Activated CD4-positive, alpha-beta T cell treated with anti-CD3 and anti-CD28 coated beads for 36 hours (primary cell): ENCODE data around the gene PCNT. TPM values are rescaled to one million over a fixed set of nuclear protein-coding genes. Genes with fewer than 3 reads are reported as not detected.

Experiments used
- ATAC-seq: fragments of 200-7000 bp; cut with Tn5 transposase; one replicate; pipeline ENCODE4 v1.10.0; 2021; ENCODE audit warnings: mild to moderate bottlenecking, moderate library complexity
- CTCF ChIA-PET: fragments of 350-600 bp; sonication (Branson Sonifier 250); formaldehyde crosslinking; loops from one replicate; lab custom pipeline; 2021; ENCODE audit warnings: antibody characterized with exemption; lab: Charles Lee
- POLR2A ChIA-PET: fragments of 350-600 bp; sonication (Branson Sonifier 250); formaldehyde crosslinking; loops from one replicate; lab custom pipeline; 2021; ENCODE audit warnings: antibody characterized with exemption, inconsistent platforms; lab: Charles Lee
- DNase-seq: peaks from one replicate; pipeline ENCODE4 v3.0.0-alpha.2; 2020
- H3K27ac Mint-ChIP-seq: one replicate; pipeline ENCODE4 v1.8.0; 2021; ENCODE audit warnings: mixed read lengths
- H3K27me3 Mint-ChIP-seq: one replicate; pipeline ENCODE4 v1.8.0; 2021; ENCODE audit warnings: mixed read lengths
- H3K36me3 Mint-ChIP-seq: one replicate; pipeline ENCODE4 v1.8.0; 2021; ENCODE audit warnings: low read depth, mixed read lengths
- H3K4me1 Mint-ChIP-seq: one replicate; pipeline ENCODE4 v1.8.0; 2021; ENCODE audit warnings: mixed read lengths
- H3K4me3 Mint-ChIP-seq: one replicate; pipeline ENCODE4 v1.8.0; 2021; ENCODE audit warnings: mild to moderate bottlenecking, moderate library complexity, mixed read lengths
- H3K9me3 Mint-ChIP-seq: one replicate; pipeline ENCODE4 v1.8.0; 2021; ENCODE audit warnings: low read depth, mixed read lengths
- intact Hi-C, 2 experiments: fragments of 100-400 bp; cut with DNase I in 1 of 2; cut with micrococcal nuclease in 1 of 2; formaldehyde crosslinking; loops; one replicate each; pipeline versions ENCODE4 v1.14.2 to v1.15.1; 2022 to 2024; cut with DNase I, micrococcal nuclease
- total RNA-seq, 2 experiments: library from RNA; stranded (reverse); gene quantifications; one replicate each; pipeline ENCODE4 v1.2.3, GENCODE V29; 2021

PCNT gene
- total RNA-seq, 2 experiments from 2014 or later, result 46.5 to 47.7 TPM

DNA sequence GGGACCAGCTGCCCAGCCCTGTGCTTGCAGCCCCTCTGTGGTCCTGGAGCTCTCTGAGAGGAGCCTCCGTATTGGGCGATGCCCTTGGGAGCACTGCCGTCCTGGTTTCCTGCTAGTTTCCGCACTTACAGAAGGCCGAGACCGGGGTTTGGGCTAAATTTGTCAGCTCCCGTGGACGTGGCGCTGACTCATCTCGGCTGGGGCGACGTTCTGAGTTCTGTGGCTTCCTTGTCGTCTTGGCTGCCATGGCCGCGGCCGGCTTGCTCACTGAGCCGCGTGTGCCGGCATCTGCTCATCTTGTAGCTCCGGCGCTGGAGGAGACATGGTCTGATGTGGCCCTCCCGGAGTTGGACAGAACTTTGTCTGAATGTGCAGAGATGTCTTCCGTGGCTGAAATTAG lies 64.9 kb downstream of the PCNT start:
- Mint-ChIP-seq H3K27ac (no peak overlapping the region), H3K4me3 (no peak overlapping the region), H3K4me1 (no peaks in the 10 kb centered on the region), H3K9me3 (peaks cover 5% of the 10 kb centered on the region), H3K27me3 (no peaks in the 10 kb centered on the region), H3K36me3 (peaks cover 35% of the 10 kb centered on the region)
- ATAC-seq (no peak), DNase-seq (no peak)
- ChIA-PET CTCF (no interaction called here), POLR2A (no interaction called here)
- intact Hi-C loops, result no loop called here

DNA sequence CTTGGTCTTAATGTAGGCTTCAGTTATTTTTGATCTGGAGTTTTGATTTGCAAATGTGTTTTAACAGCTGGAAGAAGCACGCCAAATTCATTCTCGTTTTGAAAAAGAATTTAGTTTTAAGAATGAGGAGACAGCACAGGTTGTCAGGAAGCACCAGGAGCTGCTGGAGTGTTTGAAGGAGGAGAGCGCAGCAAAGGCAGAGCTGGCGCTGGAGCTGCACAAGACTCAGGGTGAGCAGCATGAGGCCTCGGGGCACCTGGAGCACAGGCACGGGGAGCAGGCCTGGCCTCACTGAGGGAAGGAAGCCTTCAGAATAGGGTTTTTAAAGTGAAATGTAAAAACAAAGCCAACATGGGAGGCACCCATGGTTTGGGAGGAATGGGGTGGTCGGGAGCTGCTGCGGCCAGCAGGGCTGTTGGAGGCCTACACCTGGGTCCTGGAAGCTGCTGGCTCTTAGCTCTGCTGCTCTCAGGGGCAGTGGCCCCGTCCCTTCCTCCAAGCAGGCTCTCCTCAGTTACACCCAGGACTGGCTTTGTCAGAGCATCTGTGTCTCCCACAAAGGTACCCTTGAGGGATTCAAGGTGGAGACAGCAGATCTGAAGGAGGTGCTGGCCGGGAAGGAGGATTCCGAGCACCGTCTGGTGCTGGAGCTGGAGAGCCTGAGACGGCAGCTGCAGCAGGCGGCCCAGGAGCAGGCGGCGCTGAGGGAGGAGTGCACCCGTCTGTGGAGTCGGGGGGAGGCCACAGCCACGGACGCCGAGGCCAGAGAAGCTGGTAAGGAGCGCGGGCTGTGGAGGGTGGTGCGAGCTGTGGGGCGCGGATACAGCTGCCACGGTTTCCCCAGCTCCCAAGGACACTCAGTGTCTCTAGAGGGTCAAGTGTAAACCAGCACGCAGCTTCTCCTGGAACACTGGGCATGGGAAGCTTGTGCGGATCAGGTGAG lies 66.9 kb downstream of the PCNT start:
- ATAC-seq, result no peak
- DNase-seq, result no peak
- POLR2A ChIA-PET, result no interaction called here
- CTCF ChIA-PET, result interaction anchor here (0.6 to 1.2 kb wide), 4 partner anchors 10 to 149 kb away, joined by 3 read pairs; no protein-coding TSS in a partner anchor
- Mint-ChIP-seq H3K4me3 (no peak overlapping the region), H3K27me3 (no peaks in the 10 kb centered on the region), H3K27ac (no peak overlapping the region), H3K4me1 (no peaks in the 10 kb centered on the region), H3K36me3 (peaks cover 21% of the 10 kb centered on the region), H3K9me3 (no peaks in the 10 kb centered on the region)
- intact Hi-C loops, result no loop called here

DNA sequence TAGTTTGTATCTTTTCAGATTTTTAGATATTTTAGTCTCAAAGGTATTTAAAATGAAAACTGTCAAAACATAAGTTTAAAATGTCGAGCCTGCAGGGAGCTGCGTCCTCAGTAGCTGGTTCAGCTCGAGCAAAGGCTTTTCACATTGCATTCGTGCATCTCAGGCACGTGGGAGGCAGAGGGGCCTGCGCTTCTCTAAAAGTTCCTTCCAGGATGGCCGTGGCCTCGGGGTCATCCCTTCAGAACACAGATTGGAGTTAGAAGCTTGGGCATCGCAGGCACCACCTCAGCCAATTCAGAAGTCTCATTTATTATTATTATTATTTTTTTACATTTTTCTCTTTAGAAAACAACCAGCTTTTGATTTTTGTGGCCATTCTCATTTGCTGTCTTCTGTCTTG lies 67.8 kb downstream of the PCNT start:
- ChIA-PET POLR2A (interaction anchor here (0.7 kb wide), 1 partner anchor 9 kb away, joined by 7 read pairs; no protein-coding TSS in a partner anchor), CTCF (interaction anchor here (1.2 kb wide), 1 partner anchor 20 kb away, joined by 3 read pairs; no protein-coding TSS in a partner anchor)
- ATAC-seq (no peak), DNase-seq (no peak)
- Mint-ChIP-seq H3K4me1 (no peaks in the 10 kb centered on the region), H3K4me3 (no peak overlapping the region), H3K27ac (no peak overlapping the region), H3K27me3 (no peaks in the 10 kb centered on the region), H3K36me3 (peaks cover 16% of the 10 kb centered on the region), H3K9me3 (no peaks in the 10 kb centered on the region)
- intact Hi-C loops, result no loop called here

DNA sequence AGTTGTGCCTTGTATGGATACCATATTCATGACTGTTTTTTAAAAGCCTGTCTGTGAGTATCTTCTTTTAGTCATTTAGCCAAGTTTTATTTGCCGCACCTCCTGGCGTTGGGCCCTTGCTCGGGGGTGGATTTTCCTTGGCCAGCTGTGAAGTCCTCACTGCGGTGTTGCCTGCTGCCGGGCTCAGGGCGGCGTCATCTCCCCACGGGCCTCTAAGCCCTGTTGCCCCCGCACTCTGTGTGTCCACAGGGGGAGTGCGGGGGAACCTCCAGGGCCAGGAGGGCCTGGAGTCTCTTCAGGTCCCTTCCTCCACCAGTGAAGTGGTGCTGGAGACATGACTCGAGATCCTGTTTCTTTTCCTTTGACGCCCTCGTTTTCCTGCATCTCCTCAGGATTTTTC lies 69.0 kb downstream of the PCNT start:
- no peak overlapping the region for H3K4me3 Mint-ChIP-seq
- CTCF ChIA-PET, result interaction anchor here (0.6 kb wide), 1 partner anchor 317 kb away, joined by 3 read pairs; no protein-coding TSS in a partner anchor
- ATAC-seq (no peak), DNase-seq (no peak)
- no peaks in the 10 kb centered on the region for H3K9me3 Mint-ChIP-seq
- intact Hi-C loops, result no loop called here
- H3K36me3 Mint-ChIP-seq, result peaks cover 22% of the 10 kb centered on the region
- H3K27me3 Mint-ChIP-seq, result no peaks in the 10 kb centered on the region
- POLR2A ChIA-PET, result no interaction called here
- no peaks in the 10 kb centered on the region for H3K4me1 Mint-ChIP-seq
- H3K27ac Mint-ChIP-seq, result no peak overlapping the region

DNA sequence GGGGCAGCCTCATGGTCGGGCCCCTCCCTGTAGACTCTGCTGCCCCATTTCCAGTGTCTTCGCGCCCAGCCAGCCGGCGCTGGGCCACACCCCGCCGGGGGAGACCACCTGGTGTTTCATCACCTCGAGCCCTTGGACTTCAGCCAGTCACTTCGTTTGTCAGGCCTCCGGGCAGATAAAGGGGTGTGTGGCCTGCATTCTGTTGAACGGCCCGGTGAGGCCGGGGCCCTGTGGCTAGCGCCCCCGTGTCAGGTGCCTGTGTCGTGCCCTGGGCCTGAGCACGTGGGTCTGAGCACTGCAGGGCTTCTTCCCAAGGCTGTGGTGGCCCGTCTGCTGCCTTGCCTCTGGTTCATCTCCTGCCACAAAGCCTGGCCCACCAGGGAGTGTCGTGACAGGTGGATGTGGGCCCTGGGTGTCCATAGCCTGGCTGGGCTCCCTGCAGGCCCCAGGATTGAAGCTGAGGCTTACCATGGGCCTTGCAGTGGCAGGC lies 69.5 kb downstream of the PCNT start:
- Mint-ChIP-seq H3K9me3 (no peaks in the 10 kb centered on the region), H3K27ac (no peak overlapping the region), H3K4me1 (no peaks in the 10 kb centered on the region), H3K27me3 (no peaks in the 10 kb centered on the region), H3K4me3 (no peak overlapping the region), H3K36me3 (peaks cover 28% of the 10 kb centered on the region)
- POLR2A ChIA-PET, result no interaction called here
- CTCF ChIA-PET, result no interaction called here
- ATAC-seq (no peak), DNase-seq (no peak)
- intact Hi-C loops, result no loop called here

DNA sequence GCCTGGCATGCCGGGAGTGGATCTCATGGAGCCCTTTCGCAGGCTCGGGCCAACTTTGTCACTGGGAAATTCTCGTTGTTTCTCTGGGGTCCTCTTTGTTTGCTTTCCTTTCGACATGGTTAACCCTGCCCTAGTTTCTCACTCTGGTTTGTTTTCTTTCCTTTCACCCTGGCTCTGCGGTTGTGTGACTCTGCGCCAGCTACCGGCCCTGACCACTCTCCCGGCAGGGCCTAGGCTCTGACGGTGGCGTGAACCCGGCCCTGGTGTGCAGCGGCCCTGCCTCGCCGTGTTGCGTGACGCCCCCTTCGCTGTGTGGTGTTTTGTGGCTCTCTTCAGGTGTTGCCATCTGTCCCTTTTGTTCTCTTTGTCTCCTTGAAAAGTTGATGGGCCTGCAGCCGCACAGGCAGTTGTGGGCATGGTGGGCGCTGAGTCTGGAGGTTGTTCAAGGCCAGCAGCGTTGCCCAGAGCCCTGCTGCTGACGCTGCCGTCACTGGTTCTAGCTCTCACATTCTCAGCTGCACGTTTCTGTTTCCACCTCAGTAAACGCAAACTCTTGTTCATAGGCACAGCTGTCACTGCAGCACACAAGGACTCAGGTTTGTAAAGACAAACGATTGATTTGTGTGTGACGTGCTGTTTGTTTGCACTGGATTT lies 70.1 kb downstream of the PCNT start:
- POLR2A ChIA-PET, result no interaction called here
- Mint-ChIP-seq H3K9me3 (no peaks in the 10 kb centered on the region), H3K27ac (no peak overlapping the region), H3K4me3 (no peak overlapping the region), H3K4me1 (no peaks in the 10 kb centered on the region), H3K36me3 (peaks cover 27% of the 10 kb centered on the region), H3K27me3 (no peaks in the 10 kb centered on the region)
- ATAC-seq (no peak), DNase-seq (no peak)
- CTCF ChIA-PET, result no interaction called here
- intact Hi-C loops, result no loop called here

DNA sequence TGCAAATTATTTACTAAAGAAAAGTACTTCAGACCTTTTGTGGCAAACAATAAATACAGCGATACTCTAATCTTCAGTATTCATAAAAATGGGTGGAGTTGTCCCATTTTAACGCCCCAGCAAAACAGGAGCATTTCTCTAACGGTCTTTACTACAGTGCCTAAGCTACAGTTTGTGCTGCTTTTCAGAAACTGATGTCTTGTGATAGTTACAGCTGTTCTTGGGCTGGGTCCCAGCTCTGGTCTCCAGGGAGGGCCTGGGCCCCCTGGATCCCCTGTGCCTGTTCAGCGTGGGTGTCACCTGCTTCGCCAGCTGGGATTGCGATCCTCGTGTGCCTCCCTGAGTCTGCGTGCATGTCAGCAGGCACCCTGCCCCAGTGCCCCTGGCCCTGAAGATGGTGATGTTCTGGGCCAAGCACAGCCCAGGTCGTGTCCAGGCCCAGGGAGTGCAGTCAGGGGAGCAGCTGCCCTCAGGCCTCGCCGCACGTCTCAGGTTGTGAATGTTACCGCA lies 70.7 kb downstream of the PCNT start:
- Mint-ChIP-seq H3K4me1 (no peaks in the 10 kb centered on the region), H3K4me3 (no peak overlapping the region), H3K27ac (no peak overlapping the region), H3K27me3 (no peaks in the 10 kb centered on the region), H3K9me3 (no peaks in the 10 kb centered on the region), H3K36me3 (peaks cover 26% of the 10 kb centered on the region)
- no peak for ATAC-seq
- DNase-seq, result no peak
- POLR2A ChIA-PET, result no interaction called here
- intact Hi-C loops, result no loop called here
- CTCF ChIA-PET, result no interaction called here

DNA sequence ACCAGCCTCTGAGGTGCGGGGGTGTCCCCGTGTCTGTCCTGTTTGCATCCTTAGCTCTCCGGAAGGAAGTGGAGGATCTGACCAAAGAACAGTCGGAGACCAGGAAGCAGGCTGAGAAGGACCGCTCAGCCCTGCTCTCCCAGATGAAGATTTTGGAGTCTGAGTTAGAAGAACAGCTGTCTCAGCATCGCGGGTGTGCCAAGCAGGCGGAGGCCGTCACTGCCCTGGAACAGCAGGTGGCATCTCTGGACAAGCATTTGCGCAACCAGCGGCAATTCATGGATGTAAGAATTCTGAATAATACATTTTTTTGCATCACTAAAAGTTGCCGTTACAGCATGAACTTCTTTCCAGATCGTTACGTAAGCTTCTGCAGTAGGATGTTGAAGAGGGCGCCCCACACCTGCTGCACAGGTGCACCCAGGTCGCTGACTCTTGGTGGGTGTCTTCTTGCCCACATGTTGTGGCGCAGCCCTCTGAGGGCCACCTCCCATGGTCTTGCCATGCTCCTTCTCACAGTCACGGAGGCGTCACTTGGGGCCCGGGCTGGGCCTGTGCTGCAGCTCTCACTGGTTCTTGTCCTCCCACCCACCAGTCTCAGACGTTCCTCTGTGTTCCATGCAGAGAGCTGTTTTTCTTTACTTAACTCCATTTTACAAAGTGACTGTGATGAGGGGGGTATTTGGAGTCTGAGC lies 73.4 kb downstream of the PCNT start:
- intact Hi-C loops, result no loop called here

DNA sequence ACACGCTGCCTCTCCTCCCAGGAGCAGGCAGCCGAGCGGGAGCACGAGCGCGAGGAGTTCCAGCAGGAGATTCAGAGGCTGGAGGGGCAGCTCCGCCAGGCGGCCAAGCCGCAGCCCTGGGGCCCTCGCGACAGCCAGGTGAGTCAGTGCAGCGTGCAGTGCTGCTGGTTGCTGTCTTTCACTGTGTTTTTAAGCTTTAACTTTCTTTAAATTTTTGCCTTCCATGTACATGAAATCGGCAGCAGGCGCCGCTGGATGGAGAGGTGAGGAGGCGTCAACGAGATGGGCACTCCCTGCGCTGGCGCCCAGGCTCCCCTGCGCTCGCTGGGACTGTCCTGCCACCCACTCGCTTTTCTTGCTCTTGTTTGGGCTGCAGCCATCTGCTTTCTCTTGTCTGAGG lies 74.0 kb downstream of the PCNT start:
- no peaks in the 10 kb centered on the region for H3K9me3 Mint-ChIP-seq
- CTCF ChIA-PET, result interaction anchor here (0.5 kb wide), 1 partner anchor 21 kb away, joined by 3 read pairs; no protein-coding TSS in a partner anchor
- no peak for ATAC-seq
- POLR2A ChIA-PET, result no interaction called here
- no peak for DNase-seq
- H3K4me3 Mint-ChIP-seq, result no peak overlapping the region
- intact Hi-C loops, result no loop called here
- H3K27me3 Mint-ChIP-seq, result no peaks in the 10 kb centered on the region
- peaks cover 31% of the 10 kb centered on the region for H3K36me3 Mint-ChIP-seq
- no peaks in the 10 kb centered on the region for H3K4me1 Mint-ChIP-seq
- no peak overlapping the region for H3K27ac Mint-ChIP-seq

More for the DNA sequence above, 73.4 kb downstream of the PCNT start:
- ChIA-PET CTCF (no interaction called here), POLR2A (no interaction called here)
- Mint-ChIP-seq H3K4me3 (no peak overlapping the region), H3K4me1 (no peaks in the 10 kb centered on the region), H3K9me3 (no peaks in the 10 kb centered on the region), H3K36me3 (peaks cover 30% of the 10 kb centered on the region), H3K27me3 (no peaks in the 10 kb centered on the region), H3K27ac (no peak overlapping the region)
- ATAC-seq (no peak), DNase-seq (no peak)

DNA sequence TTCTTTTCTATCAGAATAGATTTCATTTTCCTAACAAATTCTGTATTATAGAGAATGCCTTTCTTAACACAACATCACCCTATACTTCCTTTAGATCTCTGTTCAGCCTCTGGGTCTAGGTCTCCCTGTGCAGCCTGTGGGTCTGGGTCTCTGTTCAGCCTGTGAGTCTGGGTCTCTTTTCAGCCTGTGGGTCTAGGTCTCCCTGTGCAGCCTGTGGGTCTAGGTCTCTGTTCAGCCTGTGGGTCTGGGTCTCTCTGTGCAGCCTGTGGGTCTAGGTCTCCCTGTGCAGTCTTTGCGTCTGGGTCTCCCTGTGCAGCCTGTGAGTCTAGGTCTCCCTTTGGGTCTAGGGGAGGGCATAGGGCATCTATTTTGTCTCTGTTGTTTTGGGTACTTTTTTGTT lies 75.2 kb downstream of the PCNT start:
- no peaks in the 10 kb centered on the region for H3K4me1 Mint-ChIP-seq
- no peak for DNase-seq
- ChIA-PET CTCF (interaction anchor here (0.7 kb wide), 1 partner anchor 76 kb away, joined by 7 read pairs; no protein-coding TSS in a partner anchor), POLR2A (no interaction called here)
- H3K27ac Mint-ChIP-seq, result no peak overlapping the region
- ATAC-seq, result no peak
- H3K4me3 Mint-ChIP-seq, result no peak overlapping the region
- H3K27me3 Mint-ChIP-seq, result no peaks in the 10 kb centered on the region
- no peaks in the 10 kb centered on the region for H3K9me3 Mint-ChIP-seq
- H3K36me3 Mint-ChIP-seq, result peaks cover 37% of the 10 kb centered on the region
- intact Hi-C loops, result no loop called here

DNA sequence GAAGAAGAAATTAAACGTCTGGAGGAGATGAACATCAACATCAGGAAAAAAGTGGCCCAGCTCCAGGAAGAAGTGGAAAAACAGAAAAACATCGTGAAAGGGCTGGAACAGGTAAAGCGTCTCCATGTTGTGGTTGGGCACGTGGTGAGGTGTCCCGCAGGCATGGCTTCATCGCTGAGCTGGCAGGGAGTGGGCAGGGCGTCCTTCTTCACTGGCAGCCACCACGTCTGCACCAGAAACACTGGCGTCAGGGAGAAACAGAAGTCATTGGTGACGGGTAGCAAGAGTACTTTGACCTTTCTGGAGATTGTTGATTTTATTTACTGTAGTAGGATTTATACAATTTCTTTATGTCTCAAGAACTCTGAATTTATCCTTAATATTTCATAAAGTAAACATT lies 75.7 kb downstream of the PCNT start:
- ATAC-seq, result no peak
- intact Hi-C loops, result no loop called here
- POLR2A ChIA-PET, result no interaction called here
- no peak overlapping the region for H3K4me3 Mint-ChIP-seq
- no peaks in the 10 kb centered on the region for H3K4me1 Mint-ChIP-seq
- DNase-seq, result no peak
- peaks cover 37% of the 10 kb centered on the region for H3K36me3 Mint-ChIP-seq
- CTCF ChIA-PET, result interaction anchor here (0.7 to 0.9 kb wide), 2 partner anchors 35 to 290 kb away, joined by 3 to 4 read pairs; no protein-coding TSS in a partner anchor
- H3K27me3 Mint-ChIP-seq, result no peaks in the 10 kb centered on the region
- H3K9me3 Mint-ChIP-seq, result no peaks in the 10 kb centered on the region
- no peak overlapping the region for H3K27ac Mint-ChIP-seq
